Stimulated activated CD4-positive, alpha-beta T cell treated with anti-CD3 and anti-CD28 coated beads, TNF-alpha, amount 100 ng/mL, for 4 hours (primary cell): ENCODE measurements around the gene PRKX.
"Not testable (repeated sequence)": the region's sequence is repeated elsewhere in the genome, so short reads cannot be mapped to it uniquely, and the experiment has no call there.

Experiments
- DNase-seq, 3 experiments: peaks; one replicate each; pipeline ENCODE4 v3.0.0-alpha.2; 2020; ENCODE audit warnings: low read depth in 3 of 3

PRKX gene

GRCh38 chrX:3711331-3711917, 2.0 kb downstream of the PRKX start:
- DNase-seq = no peak

GRCh38 chrX:3707673-3708274, 5.7 kb downstream of the PRKX start:
- DNase-seq = not testable (repeated sequence)

GRCh38 chrX:3706481-3706880, 7.0 kb downstream of the PRKX start:
- DNase-seq = no peak

- not testable (repeated sequence) for DNase-seq
Observed at GRCh38 chrX:3703251-3703650, 10.2 kb downstream of the PRKX start.

GRCh38 chrX:3702095-3702494, 11.4 kb downstream of the PRKX start:
- not testable (repeated sequence) for DNase-seq

- not testable (repeated sequence) for DNase-seq
Observed at GRCh38 chrX:3701445-3701928, 12.0 kb downstream of the PRKX start.

GRCh38 chrX:3699821-3700381, 13.5 kb downstream of the PRKX start:
- DNase-seq = no peak

- no peak for DNase-seq
Observed at GRCh38 chrX:3697701-3698279, 15.7 kb downstream of the PRKX start.

- no peak for DNase-seq
Observed at GRCh38 chrX:3697220-3697684, 16.2 kb downstream of the PRKX start.

- DNase-seq = no peak
Observed at GRCh38 chrX:3695536-3695935, 17.9 kb downstream of the PRKX start.

- DNase-seq = no peak
Observed at GRCh38 chrX:3690140-3690539, 23.3 kb downstream of the PRKX start.

- DNase-seq = not testable (repeated sequence)
Observed at GRCh38 chrX:3683236-3683635, 30.2 kb downstream of the PRKX start.

GRCh38 chrX:3680459-3680858, 33.0 kb downstream of the PRKX start:
- DNase-seq = no peak

- no peak for DNase-seq
Observed at GRCh38 chrX:3679669-3680068, 33.8 kb downstream of the PRKX start.

GRCh38 chrX:3678328-3678727, 35.1 kb downstream of the PRKX start:
- no peak for DNase-seq

GRCh38 chrX:3674881-3675280, 38.6 kb downstream of the PRKX start:
- DNase-seq = no peak

GRCh38 chrX:3669841-3670475, 43.5 kb downstream of the PRKX start:
- no peak for DNase-seq

- no peak for DNase-seq
Observed at GRCh38 chrX:3666975-3667374, 46.5 kb downstream of the PRKX start.

- DNase-seq = no peak
Observed at GRCh38 chrX:3664921-3665320, 48.5 kb downstream of the PRKX start.

GRCh38 chrX:3663576-3664250, 49.7 kb downstream of the PRKX start:
- not testable (repeated sequence) for DNase-seq

GRCh38 chrX:3659761-3660160, 53.7 kb downstream of the PRKX start:
- DNase-seq = no peak

- DNase-seq = no peak
Observed at GRCh38 chrX:3655181-3655580, 58.3 kb downstream of the PRKX start.
